ENCODE measurements around the gene SART1.
A peak's percentile ranks its signal among the peaks of the same experiment; 100 is the strongest.
"Not testable (repeated sequence)": the region's sequence is repeated elsewhere in the genome, so short reads cannot be mapped to it uniquely, and the experiment has no call there.

SART1 gene

GRCh38 chr11:66017321-66017720, 55.8 kb downstream of the SART1 start:
- DNase-seq (ENCODE audit: low read depth) = no peak

DNA sequence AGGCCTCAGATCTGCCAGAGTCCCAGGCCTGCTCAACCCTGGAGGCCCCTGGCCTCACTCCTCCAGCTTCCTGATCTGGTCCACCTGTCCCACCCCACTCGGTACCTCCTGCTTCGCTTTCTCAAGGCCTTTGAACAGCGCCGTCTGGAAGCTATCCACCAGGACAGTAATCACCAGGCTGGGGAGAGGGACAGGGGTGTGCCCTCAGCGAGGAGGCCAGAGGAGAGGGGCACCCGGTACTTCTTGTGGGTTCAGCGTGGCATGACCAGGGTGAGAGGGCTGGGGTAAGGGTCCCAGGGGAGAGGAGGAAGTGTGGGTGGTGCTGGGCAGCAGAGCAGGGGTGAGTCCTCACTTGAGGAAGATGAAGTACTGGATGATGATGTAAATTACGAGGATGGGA, 58.7 kb downstream of the SART1 start:
- no peak for DNase-seq (ENCODE audit: low read depth)

GRCh38 chr11:66020618-66021357, 59.3 kb downstream of the SART1 start:
- DNase-seq (ENCODE audit: low read depth) = no peak

DNA sequence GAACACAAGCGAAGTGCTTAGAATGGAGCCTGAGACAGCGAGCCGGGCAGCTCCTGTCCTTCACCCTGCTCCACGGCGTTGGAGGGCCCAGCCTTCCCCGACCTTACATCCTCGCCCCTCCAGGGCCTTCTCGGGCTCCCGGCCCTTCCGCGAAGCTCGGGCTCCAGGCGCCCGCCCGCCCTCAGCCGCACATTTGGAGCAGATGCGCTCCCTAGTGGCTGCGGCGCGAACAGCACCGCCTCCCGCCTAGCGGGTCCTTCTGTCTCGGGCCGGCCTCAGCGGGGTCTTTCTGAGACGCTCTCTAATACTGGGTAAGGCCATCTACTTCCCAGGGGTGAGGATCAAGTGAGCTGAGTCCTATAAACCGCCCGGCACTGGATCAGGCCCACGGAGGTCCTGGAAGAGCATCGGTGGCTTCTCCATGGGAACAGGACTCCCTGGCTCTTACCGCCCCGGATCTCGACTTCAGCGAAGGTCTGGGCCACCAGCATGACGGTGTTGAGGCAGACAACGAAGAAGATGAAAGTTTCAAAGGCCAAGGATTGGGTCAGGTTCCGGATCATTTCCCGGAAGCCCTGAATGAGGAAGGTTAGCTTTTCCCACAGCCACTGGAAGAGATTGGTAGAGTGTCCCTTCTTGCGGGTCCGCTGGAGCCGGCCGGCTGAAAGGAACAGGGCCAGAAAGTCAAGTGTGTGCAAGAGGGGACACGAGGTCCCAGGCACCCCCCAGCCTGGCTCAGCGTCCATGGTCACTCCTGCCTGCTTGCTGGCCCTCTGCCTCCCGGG, 61.1 kb downstream of the SART1 start:
- peak; percentile 64 for DNase-seq (ENCODE audit: low read depth)

DNA sequence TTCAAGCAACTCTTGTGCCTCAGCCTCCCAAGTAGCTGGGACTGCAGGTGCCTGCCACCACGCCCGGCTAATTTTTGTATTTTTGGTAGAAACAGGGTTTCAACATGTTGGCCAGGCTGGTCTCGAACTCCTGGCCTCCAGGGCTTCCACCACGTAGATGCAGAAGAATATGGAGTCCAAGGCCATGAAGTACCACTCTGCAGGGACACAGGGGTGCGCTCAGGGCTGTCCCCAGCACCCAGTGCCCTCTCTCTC, 61.6 kb downstream of the SART1 start:
- not testable (repeated sequence) for DNase-seq (ENCODE audit: low read depth)

- no peak for DNase-seq (ENCODE audit: low read depth)
These were observed 64.5 kb downstream of the SART1 start, which contains the start of gene CATSPER1 for GRCh38 chr11:66026017-66026529. Gene CATSPER1 (minus strand): TSS chr11:66026479. CDS start chr11:66026379, 100 bp downstream.

Data from T follicular helper cell (primary cell).